GM19239 (cell line): ENCODE measurements around the gene DGKE.

Source experiments
- DNase-seq: peaks from one replicate; pipeline ENCODE4 v3.0.0; 2011; ENCODE audit warnings: low spot score; ENCODE audit not compliant: insufficient read length
- FAIRE-seq: peaks from 2 replicates; lab custom pipeline; 2011; peaks lifted over from hg19 to GRCh38; lab: Jason Lieb, UNC

Gene DGKE

GRCh38 chr17:56886288-56886731 lies 52.4 kb downstream of the DGKE start:
- FAIRE-seq (no peak), DNase-seq (no peak)

- DNase-seq (no peak), FAIRE-seq (no peak)
Observed at GRCh38 chr17:56887105-56887504, 53.2 kb downstream of the DGKE start.

- FAIRE-seq, result no peak
- DNase-seq, result no peak
Observed at GRCh38 chr17:56887552-56888467, 53.9 kb downstream of the DGKE start.

- DNase-seq (no peak), FAIRE-seq (no peak)
Observed at GRCh38 chr17:56890390-56890789, 56.4 kb downstream of the DGKE start.

GRCh38 chr17:56890906-56891674 lies 57.1 kb downstream of the DGKE start:
- DNase-seq (no peak), FAIRE-seq (no peak)

- DNase-seq, result no peak
- FAIRE-seq, result no peak
Observed at GRCh38 chr17:56891751-56892150, 57.8 kb downstream of the DGKE start.

GRCh38 chr17:56892333-56892732 lies 58.4 kb downstream of the DGKE start:
- DNase-seq (no peak), FAIRE-seq (no peak)

DNA sequence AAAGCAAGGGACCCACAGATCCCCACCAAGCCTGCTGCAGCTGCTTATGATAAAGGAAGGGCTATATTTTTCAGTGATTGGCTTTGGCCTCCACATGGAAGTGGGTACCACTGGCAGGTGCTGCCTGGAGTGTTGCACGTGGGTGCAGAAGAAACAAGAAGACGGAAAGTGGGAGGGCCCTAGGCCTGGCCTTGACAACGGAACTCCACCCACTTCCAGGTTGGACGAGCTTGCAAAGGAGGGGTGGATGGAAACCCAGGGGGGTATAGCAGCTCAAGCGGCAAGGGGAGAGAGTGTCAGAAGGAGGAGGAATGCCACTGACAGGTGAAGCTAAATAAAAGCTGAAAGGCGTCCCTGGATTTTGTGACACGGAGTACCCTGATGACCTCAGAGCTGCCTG lies 59.6 kb downstream of the DGKE start:
- FAIRE-seq, result no peak
- DNase-seq, result no peak

DNA sequence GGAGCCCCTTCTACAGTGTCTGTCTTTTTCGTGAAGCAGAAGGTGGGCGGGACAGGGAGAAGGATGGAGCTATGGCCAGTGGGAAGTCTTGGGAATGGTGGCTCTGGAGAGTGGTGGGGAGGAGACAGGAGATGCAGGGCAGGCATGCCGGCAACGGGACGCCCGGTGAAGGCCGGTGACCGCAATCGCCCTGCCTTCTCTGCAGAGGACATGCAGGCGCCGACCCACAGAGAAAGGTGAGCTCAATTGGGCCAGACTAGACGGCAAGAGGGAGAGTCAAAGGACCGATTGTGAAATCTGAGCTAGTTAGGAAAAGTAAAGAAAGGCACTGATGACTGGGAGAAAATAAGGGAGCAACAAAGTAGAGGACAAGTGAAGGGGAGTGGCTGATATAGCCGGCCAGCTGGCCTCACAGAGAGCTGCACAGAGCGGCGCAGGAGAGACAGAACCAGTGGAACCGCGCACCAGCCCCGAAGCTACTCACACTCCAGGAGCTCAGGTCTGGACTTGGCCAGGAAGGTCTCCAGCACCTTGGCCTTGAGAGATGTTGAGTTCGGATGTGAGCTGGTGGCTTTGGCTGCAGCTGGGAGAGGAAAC lies 61.0 kb downstream of the DGKE start:
- DNase-seq, result no peak
- no peak for FAIRE-seq

DNA sequence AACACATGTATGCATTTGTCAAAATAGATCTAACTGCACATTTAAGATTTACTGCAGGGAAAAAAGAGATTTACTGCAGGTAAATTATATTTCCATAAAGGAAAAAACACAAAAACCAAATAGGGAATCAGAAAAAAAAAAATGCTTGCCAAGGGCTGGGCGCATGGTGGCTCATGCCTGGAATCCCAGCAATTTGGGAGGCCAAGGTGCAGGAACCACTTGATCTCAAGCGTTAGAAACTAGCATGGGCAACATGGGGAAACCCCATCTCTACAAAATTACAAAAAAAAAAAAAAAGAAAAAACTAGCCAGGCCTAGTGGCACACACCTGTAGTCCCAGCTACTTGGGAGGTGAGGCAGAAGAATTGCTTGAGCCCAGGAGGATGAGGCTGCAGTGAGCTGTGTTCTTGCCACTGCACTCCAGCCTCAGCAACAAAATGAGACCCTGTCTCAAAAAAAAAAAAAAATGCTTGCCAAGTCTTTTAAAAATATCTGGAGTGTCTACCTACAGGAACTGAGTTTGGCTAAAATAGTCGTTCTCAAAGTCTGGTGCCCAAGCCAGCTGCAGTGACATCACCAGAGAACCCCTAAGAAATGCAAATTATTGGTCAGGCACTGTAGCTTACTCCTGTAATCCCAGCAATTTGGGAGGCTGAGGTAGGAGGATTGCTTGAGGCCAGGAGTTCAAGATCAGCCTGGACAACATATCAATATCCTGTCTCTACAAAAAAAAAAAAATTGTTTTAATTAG lies 62.4 kb downstream of the DGKE start:
- FAIRE-seq, result no peak
- DNase-seq, result no peak

GRCh38 chr17:56896968-56897359 lies 63.0 kb downstream of the DGKE start:
- DNase-seq, result no peak
- FAIRE-seq, result no peak

- DNase-seq, result no peak
- FAIRE-seq, result peak; percentile 26
Observed at GRCh38 chr17:56897646-56898424, 63.9 kb downstream of the DGKE start.

GRCh38 chr17:56898874-56899273 lies 64.9 kb downstream of the DGKE start:
- FAIRE-seq (no peak), DNase-seq (no peak)

DNA sequence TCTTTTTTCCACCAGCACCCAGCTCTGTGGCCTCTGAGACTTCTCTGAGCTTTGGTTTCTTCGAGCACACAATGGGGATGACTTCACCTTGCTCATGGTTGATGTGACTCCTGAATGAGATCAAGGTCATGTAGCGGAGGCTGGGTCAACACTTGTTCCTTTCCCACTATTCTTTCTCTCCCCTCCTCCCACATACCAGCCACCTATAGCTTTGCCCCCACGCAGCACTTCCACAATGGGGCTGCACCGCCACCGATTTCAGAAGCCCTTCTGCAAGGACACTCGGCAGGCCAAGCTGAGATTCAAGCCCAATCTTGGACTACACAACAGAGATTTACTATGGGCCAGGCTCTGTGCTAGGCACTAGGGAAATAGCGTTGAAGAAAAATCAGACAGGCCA lies 65.5 kb downstream of the DGKE start:
- DNase-seq (no peak), FAIRE-seq (no peak)

- DNase-seq, result no peak
- no peak for FAIRE-seq
Observed at GRCh38 chr17:56902348-56902747, 68.4 kb downstream of the DGKE start.

DNA sequence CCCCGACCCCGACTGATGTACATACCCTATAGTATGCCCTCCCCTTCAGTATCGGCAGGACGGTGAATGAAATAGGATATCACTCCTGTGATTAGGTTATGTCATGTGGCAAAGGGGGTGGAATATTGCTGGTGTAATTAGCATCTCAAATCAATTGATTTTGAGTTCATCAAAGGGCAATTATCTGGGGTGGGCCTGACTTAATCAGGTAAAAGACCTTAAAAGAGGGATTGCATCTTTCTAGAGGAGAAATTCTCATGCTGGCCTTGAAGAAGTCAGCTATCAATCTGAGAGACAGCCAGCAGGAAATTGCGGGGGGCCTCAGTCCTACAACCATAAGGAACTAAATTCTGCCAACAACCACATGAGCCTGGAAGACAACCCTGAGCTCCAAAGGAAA lies 69.6 kb downstream of the DGKE start:
- DNase-seq, result no peak
- no peak for FAIRE-seq

- FAIRE-seq (peak; percentile 74), DNase-seq (peak; percentile 49)
Observed at GRCh38 chr17:56908001-56908542, 74.1 kb downstream of the DGKE start.

GRCh38 chr17:56909742-56910508 lies 76.0 kb downstream of the DGKE start:
- FAIRE-seq, result no peak
- no peak for DNase-seq
